Stimulated activated CD4-positive, alpha-beta T cell treated with anti-CD3 and anti-CD28 coated beads, Interleukin-1b, Interleukin-23, amount 100 ng/mL, for 48 hours (primary cell): Measurements from ENCODE around the gene MDM4.

ENCODE experiments used
- DNase-seq: peaks from one replicate; pipeline ENCODE4 v3.0.0-alpha.2; 2020

The MDM4 gene

DNA sequence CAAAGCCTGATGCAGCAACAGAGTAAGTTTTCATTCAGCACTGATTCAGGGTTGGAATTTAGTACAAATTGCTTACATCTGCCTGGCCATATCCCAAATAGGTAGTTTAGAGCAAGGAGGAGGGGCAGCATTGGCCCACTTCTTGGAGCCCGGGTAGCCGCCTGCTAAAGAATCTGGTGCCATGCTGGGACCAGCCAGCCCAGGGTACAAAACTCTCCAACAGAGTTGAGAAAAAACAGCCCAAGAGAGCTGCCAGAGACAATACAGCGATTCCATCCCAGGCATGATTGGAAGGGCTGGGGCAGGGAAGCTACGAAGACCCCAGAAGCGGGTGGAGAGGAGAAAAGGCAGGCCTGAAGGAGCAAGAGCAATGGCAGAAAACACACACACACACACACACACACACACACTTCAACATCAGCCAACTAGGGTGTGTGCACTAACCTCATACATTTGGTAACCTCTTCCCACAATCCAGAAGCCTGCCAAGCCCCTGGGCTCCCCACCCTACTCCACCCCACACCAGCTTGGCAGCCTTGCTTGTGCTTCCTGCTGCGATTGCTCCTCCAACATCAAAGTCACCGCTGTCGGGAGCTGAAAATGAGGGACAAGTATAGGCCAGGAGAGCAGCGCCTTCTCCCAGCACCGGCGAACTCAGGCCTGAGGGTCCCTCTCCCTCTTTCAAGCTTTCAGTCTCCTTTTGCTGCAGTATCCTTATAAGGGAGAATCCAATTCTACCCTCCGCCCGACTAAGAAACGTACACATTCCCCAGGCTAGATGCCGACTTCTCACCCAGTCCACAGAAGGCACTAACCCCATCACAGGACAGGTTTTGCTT is 22.8 kb upstream of the MDM4 start:
- DNase-seq: no peak

DNA sequence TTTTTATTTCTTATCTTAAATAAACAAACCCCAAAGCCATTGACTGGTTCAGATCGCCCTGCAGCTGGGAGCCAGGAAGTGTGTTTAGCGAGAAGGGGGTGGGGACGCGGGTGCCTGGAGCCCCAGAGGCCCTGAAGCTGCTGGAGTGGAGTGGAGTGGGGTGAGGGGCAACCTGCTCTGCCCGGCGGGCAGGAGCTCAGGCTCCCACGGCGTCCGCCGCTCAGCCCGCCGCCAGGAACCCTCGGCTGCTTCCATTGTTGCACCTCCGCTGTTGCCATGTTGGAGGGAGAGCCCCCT is 22.3 kb upstream of the MDM4 start:
- DNase-seq: peak; percentile 47

DNA sequence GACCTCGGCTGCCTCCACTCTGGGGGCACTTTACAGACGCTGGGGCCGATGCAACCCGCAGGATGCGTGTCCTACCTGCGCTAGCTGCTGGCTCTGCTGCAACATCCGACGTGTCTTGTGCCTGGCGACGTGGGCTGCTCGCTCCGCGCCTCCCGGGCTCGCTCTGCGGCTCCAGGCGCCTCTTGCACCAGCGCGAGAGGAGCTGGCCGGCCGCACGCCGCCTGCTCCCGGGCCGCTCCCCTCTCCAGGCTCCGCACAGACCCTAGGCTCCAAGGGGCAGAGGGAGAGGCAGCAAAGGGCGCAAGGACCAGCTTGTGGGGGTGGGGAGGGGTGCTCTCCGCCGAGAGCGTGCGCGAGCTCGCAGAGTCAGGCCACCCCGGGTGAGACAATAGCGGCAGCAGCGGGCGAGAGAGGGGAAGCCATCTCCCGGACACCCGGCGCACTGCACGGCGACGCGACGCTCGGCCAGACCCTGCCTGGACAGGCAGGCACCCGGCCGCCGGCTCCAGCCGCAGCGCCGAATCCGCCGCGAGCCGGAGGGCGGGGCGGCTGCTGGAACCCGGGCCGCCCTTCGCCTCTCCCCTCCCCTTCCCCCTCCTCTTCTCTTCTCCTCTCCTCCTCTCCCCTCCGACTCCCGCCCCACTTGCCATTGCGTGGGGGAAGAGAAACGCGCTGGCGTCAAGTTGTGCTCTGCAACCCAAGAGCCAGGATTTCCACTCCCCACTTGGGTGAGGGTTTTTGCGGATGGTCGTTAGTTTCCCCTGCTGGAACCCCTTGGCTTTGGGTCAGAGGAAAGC is 21.7 kb upstream of the MDM4 start, which contains the start of gene PIK3C2B:
Gene PIK3C2B, minus strand, starts transcription at position 525 of the 797 bp plus-strand sequence. CDS start 25,003 bp downstream, outside the sequence.
- DNase-seq: peak; percentile 71

DNA sequence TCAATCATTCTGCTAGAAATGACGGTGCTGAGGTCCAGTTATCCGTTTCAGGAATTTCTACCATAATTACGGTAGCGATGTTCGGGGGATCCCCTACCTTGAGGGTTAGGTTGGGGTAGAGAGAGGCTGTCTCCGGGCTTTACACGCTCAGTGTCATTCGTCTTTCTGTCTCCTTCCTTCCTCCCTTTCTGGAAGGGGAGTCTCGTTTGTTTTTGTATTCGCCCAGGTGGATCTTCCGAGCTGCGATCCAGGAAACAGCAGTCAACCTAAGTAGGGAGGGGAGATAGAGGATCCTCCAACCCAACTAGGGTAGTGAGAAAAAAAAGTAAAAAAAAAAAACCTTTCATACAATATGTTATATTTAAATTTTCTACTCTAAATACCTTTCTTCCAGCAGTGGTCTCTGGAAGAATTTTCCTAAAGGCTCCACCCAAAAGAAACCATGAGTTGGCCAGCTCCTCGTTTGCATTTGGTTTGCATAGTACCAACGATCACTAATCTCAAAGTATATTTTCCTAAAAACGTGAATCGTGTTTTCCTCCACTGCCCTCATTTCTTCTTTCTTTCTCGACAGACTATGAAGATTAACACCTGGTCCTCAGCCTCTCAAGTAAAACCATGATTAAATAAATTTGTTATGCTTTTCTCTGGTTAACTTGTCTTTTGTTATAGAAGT is 21.0 kb upstream of the MDM4 start:
- DNase-seq: no peak

DNA sequence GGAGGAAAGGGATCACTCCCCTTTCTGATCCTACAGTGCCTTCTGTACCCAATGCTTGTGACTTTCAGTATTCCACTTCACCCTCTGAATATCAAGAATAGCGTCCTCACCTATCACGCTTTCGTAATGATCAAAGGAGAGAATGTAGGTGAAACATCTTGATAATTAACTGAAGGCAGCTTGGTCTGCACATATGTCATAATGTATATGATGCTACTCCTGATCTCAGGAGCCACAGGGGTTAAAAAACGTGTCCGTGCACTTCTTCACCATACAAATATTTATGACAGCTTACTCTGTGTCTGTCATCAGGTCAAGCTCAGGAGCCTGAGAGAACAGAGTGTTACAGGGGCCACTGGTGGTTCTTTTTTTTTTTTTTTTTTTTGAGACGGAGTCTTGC is 20.4 kb upstream of the MDM4 start:
- no peak for DNase-seq

DNA sequence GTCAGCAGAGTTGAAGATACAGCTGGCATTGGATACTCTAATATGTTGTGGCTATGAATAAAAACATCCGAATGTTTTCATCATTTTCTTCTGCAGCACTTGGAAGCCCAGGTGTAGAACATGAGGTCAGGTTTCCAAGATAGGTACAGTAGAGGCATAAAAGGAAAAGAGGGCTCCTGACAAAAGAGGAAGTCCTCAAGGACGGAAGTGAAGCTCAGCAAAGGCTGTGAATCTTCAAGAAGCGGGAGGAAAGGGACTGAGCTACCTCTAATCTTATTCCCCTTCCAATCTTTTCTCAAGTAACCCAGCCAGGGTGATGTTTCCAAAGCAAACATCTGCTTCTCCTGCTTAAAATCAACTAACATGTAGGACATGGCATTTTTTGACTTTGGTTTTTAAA is 17.2 kb upstream of the MDM4 start:
- DNase-seq: no peak

DNA sequence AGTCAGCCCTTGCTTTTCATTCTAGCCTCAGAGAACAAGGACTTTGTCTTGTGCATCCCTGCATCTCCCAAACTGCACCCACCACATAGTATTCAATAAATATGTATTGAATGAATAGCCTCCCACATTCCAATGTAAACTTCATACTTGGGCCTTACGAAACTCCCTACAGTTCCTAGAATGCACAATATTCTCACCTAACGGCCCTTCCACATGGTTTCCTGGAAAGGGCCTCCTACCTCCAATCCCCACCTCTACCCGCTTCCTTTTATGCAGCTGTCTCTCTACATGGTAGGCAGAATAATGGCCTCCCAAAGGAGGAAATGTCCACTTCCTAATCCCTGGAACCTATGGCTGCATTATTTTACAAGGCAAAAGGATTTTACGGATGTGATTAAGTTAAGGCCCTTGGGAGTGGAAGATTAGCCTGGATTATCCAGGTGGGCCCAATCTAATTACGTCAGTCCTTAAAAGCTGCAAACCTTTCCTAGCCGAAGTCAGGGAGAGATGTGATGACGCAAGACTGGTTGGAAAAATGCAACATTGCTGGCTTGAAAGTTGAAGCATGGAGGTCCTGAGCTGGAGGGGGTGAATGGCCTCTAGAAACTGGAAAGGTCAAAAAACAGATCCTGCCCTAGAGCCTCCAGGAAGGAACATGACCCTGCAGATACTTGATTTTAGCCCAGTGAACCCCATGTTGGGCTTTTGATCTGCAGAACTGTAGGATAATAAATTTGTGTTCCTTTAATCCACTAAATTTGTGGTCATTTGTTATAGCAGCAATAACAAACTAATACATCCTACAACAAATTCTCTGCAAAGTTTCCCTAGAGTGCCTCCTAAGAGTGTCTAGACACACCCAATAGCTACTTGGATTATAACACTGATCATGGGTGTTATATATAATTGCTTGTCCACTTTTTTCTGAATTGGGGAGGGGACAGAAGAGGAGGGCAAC is 16.4 kb upstream of the MDM4 start:
- DNase-seq: no peak

DNA sequence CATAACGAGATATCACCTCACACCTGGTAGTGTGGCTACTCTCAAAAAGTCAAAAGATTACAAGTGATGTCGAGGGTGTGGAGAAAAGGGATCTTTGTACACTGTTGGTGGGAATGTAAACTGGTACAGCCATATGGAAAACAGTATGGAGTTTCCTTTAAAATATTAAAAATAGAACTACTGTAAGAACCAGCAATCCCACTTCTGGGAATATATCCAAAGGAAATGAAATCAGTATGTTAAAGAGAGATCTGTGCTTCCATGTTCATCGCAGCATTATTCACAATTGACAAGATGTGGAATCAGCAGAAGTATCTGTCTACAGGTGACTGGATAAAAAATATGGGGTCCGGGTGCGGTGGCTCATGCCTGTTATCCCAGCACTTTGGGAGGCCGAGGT is 14.0 kb upstream of the MDM4 start:
- DNase-seq: no peak

DNA sequence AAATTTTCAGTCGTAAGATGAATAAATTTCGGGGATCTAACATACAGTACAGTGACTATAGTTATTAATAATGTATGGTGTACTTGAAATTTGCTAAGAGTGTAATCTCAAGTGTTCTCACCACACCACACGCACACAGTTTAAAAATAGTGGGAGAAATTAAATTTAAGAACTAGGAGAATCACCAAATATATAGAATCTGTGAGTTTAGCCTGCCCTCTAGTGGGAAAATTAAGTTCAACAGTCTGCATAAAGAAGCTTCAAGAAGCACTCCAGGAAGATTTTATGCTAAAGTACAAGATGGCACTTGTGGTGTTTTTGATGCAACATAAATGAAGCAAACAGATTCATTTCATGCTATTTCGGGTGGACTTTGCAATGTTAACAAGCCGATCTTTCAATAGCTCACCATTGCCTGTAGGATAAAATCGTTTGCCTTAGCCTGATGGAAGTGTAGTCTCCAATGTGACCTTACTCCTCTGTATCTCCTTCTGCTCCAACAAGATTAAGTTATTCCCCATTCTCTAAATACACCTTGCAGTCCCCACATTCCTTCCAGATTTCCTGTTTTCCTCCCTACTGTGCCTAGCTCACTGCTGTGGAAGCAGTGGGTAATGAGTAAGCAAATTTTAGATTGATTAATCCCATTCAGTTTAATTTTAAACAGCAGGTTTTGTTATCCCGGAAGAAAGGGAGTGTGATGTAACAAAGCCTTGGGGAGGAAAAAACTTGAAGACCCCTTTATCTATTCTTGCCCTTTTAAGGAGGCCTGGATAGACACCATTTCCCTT is 12.9 kb upstream of the MDM4 start:
- no peak for DNase-seq

DNA sequence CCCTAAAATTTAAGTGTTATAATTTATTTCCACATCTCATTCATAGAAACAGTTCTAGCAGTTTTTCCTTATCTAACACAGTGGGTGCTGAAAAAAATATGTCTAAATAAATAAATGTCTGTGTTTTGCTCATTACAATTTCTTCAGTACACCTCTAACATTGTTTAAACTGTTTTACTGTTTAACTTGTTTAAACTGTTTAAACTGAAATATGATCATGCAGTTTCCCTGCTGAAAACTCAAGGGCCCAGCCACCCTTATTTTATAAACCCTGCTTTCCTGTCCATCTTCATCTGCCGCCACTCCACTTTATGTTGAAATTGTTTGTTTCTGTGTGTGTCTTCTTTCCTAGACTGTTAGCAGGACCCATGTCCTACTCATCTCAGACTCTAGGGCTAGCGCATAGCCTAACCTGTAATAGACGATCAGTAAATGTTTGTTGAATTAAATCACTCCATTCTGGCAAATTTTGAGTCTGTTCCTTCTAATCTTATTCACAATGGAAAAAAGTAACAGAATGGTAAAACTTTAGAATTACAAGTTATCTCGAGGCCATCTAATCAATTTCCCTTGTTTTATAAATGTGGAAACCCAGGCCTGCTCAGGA is 12.2 kb upstream of the MDM4 start:
- no peak for DNase-seq

DNA sequence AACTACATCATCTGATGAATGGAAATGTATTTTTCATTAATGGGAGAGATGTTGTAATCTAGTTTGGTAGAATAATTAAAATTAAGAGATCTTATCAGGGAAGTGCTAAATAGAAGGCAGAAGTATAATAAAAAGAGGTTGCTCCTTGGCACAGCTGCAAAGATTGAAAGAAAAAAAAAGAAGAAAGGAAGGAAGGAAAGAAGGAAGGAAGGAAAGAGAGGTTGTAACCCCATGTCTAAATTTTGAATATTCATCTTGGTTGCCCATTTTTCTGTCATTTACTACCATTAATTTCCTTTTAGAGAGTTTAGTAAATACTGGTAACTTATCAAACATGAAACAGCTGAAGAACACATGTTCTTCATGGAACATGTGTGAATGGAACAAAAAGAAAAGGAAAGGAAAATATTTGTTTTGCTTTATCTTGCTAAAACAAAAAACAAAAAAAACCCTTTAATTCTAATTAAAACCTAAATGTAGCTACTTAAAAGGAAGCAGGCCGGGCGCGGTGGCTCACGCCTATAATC is 10.5 kb upstream of the MDM4 start:
- DNase-seq: no peak

DNA sequence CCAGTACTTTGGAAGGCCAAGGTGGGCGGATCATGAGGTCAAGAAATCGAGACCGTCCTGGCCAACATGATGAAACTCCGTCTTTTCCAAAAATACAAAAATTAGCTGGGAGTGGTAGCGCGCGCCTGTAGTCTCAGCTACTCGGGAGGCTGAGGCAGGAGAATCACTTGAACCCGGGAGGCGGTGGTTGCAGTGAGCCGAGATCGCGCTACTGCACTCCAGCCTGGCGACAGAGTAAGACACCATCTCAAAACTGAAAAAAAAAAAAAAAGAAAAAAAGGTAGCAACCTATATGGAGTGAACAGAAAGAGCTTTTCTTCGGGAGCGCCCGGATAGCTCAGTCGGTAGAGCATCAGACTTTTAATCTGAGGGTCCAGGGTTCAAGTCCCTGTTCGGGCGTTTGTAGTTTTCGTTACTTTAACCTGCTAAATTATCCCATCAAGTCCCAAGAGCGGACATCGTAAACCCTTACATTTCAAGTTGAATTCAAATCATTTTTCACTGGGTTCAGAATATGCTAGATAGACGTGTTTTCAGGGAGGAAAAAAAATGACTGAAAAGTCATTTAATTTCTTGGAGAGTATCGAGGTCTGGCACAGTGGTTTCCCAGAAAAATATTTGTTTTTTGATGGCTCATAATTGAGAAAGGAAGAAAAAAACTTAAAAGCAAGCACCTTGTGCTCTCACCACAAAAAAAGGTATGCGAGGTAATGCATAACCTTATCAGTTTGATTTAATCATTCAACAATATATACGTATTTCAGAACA is 9.8 kb upstream of the MDM4 start:
- peak; percentile 76 for DNase-seq

DNA sequence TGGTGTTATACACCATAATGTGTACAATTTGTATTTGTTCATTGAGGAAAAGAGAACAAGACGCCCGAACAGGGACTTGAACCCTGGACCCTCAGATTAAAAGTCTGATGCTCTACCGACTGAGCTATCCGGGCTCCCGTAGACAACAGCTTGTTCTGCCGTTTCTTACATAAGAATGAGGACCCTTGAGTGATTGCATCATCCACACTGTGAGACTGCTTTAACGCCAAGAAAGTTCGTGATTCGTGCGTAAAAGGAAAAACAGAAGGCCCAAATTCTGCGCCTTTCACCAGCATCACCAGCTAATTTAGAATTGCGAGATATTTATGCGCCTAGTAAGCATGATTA is 9.3 kb upstream of the MDM4 start:
- DNase-seq: peak; percentile 90

DNA sequence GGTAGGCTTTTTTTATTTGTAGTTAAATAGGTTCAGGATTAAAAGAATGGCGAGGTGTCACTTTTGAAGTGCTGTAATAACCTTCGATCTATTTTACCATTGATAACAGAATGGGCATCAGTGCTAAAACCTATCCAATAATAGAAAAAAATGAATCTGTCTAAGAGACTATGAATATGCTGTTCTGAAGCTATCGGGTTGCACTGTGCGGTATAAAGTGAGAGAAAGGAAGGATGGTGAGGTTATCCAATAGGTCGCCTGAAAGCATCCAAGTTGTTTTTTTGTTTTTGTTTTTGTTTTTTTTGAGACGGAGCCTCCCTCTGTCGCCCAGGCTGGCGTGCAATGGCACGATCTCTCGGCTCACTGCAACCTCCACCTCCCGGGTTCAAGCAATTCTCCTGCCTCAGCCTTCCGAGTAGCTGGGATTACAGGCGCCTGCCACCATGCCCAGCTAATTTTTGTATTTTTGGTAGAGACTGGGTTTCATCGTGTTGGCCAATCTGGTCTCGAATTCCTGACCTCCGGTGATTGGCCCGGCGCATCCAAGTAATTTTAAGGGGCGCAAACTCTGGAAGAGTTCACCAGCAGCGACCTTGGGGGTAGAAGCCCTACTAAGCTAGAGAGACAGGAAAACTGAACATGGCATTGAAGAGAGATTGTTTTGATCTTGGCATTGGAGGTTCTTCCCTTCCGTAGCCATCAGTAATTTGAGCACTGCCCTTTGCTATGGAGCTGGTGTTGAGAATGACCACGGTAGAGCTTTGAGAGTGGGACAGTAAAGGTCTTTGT is 8.7 kb upstream of the MDM4 start:
- peak; percentile 32 for DNase-seq

DNA sequence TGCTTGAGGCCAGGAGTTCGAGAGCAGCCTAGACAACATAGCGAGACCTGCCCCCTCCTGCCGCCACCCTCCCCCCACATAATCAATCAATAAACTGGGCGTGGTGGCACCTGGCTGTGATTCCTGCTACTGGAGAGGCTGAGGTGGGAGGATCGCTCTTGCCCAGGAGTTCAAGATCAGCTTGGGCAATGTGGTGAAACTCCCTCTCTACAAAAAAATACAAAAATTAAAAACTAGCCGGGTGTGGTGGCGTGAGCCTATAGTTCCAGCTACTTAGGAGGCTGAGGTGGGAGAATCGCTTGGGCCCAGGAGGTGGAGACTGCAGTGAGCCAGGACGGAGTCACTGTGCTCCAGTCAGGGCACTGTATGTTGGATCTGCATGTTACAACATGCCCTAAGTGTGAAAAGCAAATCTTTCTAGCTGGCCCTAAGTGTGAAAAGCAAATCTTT is 7.0 kb upstream of the MDM4 start:
- DNase-seq: no peak

DNA sequence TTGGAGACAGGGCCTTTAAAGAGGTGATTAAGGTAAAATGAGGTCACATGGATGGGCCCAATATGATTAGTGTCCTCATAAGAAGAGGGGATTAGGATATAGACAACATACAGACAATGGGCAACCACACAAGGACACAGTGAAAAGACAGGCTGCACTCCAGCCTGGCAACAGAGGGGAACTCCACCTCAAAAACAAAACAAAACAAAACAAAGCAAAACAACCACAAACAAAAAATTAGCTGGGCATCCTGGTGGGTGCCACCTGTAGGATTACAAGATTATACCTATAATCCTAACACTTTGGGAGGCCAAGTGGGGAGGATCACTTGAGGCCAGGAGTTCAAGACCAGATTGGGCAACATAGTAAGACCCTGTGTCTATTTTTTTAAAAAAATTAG is 4.8 kb upstream of the MDM4 start:
- DNase-seq: no peak

DNA sequence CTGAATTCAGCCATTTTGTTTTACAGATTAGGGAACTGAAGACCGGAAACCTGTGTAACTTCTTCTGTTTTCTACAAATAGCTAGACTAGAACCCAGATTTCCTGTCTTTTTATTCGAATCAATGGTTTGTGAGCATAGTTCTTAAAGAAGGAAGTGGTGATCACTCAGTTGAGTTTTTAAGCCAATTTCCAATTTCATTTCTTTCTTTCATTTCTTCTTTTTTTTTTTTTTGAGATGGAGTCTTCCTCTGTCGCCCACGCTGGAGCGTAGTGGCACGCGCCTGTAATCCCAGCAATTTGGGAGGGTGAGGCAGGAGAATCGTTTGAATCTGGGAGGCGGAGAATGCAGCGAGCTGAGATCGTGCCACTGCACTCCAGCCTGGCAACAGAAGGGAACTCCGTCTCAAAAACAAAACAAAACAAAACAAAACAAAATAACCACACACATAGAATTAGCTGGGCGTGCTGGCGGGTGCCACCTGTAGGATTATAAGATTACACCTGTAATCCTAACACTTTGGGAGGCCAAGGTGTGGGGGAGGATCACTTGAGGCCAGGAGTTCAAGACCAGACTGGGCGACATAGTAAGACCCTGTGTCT is 3.0 kb upstream of the MDM4 start:
- peak; percentile 46 for DNase-seq

DNA sequence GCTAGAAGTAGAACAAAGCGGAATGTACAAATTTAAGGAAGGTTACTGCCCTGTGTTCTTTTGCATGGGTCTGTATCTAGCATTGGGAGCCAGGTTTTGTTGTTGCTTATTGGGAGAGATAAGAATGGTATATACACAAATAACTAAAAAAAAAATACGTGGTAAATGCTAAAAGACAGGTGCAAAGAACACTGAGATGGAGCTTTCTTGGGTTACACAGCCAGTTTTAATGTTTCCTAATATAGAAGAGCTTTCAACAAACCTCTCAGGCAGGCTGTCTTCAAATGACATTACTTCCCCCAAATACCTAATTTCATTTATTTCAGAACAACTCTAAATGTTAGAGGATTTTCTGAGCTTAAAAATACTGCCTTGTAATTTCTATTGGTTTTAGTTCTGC is 1.4 kb upstream of the MDM4 start:
- DNase-seq: no peak

DNA sequence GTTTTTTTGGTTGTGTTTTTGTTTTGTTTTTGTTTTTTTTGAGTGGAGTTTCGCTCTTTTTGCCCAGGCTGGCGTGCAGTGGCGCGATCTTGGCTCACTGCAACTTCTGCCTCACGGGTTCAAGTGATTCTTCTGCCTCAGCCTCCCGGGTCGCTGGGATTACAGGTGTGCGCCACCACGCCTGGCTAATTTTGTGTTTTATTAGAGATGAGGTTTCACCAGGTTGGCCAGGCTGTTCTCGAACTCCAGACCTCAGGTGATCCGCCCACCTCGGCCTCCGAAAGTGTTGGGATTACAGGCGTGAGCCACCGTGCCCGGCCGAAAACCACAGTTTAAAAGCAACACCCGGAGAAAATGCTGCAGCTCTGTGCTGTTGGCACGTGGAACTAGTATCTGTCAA is 1.2 kb downstream of the MDM4 start:
- peak; percentile 32 for DNase-seq
